Fibroblast of skin of scalp (primary cell): Measurements from ENCODE around the gene ELFN1.

Experiments used
- DNase-seq: peaks from one replicate; pipeline ENCODE4 v3.0.0-alpha.2; 2013

The ELFN1 gene

DNA sequence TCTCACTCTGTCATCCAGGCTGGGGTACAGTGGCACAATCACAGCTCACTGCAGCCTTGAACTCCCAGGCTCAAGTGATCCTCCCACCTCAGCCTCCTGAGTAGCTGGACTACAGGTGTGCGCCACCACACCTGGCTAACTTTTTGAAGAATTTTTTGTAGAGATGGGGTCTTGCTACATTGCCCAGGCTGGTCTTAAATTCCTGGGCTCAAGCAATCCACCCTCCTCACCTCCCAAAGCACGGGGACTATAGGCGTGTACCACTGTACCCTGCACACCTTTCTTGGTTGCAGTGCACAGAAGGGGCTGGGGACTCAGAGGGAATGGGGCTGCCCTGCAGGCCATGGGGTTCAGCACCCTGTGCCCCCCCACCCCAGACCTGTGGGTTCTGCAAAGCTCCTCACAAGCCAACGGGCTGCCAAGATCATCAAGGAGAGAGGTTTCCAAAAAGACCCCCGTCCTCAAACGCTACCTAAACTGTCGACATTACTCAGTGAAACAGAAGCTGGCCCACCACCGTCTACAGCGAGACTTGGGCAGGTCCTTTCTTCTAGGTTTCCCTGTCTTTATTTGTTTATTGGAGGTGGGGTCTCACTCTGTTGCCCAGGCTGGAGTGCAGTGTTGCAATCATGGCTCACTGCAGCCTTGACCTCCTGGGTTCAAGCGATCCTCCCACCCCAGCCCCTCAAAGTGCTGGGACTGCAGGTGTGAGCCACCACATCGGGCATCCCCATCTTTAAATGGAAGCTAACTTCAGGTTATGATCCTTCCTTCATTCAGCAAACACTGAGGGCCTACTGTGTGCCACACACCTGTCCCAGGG is 26.6 kb upstream of the ELFN1 start:
- no peak for DNase-seq

DNA sequence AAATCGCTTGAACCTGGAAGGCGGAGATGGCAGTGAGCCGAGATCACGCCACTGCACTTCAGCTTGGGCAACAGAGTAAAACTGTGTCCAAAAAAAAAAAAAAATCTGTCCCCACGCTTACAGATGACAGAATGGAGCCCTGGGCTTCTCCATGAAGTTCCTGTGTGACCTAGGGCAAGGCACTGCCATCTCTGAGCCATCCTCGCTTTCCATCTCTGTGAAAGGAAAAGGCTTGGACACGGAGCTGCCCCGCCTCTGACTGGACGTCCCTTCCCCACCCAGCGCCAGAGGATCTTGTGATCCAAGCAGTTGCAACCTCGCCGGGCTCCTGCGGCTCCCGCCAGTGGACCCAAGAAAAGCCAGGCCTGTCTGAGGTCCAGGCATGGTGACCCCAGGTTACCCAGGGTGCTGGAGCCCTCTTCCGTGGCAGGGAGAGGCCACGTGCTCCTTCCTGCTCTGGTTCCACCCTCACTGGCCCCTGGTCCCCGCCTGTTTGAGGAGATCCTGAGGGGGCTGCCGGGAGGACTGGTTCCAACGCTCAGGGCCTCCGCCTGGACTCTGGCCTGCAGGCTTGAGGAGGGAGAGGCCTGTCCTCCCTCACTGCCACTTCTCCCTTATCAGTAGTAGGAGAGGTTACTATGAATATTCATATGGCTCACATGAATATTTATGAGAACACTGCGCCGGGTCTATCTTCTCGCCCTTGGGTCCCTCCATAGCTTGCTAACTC is 25.6 kb upstream of the ELFN1 start:
- DNase-seq, result no peak

GRCh38 chr7:1645071-1645409 is 25.0 kb upstream of the ELFN1 start:
- DNase-seq, result no peak

DNA sequence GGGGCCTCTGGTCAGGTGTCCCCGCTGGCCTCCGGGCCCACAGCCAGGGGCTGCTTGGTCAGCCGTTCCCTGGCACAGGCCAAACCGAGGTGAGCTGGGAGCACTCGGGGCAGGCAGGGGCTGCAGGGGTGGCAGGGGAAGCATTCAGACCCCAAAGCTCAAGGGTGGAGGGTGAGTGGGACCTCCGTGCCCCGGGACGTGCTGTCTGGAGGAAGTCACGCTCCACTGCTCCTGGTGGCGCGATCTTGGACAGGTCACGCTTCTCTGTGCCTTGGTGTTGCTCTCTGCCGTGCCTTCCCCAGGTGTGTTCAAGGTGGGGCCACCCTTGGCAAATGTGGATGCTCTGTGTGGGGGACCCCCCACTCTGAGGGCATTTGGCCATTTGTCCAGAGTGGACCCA is 24.6 kb upstream of the ELFN1 start:
- no peak for DNase-seq

- no peak for DNase-seq
Observed at GRCh38 chr7:1646391-1646790, 23.7 kb upstream of the ELFN1 start.

GRCh38 chr7:1646957-1647891 is 22.9 kb upstream of the ELFN1 start:
- DNase-seq, result peak; percentile 83

DNA sequence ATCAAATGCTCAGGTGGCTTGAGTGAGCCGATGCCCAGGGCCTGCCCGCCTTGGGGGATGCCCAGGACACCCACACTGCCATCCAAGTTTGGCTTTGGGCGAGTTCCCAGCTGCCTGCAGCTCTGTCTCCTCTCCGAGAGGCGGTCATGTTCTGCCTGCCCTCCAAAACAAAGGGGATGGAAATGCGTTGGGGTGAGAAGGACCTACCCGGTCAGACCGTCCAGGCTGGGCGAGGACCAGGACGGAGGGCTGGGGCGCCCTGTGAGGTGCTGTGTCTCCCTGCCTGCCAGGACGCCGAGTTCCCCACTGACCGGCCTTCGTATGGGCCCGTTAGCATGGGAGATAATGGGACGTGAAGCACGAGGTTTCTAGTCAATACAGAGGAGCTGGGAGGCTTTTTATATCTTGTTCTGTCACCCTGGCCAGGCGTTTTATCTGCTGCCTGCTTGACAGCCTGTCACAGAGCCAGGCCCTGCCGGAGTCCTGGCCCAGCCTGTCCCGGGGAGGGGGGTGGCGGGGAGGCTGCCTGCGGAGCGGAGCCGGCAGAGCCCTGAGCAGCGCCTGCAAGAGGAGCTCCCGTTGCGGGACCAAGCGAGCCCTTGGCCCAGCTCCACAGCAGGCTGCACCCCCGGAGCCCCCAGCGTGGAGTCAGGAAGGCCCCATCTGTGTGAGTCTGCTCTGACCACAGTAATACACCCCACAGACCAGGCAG is 22.0 kb upstream of the ELFN1 start:
- DNase-seq, result no peak

- no peak for DNase-seq
Observed at GRCh38 chr7:1649751-1650326, 20.2 kb upstream of the ELFN1 start.

DNA sequence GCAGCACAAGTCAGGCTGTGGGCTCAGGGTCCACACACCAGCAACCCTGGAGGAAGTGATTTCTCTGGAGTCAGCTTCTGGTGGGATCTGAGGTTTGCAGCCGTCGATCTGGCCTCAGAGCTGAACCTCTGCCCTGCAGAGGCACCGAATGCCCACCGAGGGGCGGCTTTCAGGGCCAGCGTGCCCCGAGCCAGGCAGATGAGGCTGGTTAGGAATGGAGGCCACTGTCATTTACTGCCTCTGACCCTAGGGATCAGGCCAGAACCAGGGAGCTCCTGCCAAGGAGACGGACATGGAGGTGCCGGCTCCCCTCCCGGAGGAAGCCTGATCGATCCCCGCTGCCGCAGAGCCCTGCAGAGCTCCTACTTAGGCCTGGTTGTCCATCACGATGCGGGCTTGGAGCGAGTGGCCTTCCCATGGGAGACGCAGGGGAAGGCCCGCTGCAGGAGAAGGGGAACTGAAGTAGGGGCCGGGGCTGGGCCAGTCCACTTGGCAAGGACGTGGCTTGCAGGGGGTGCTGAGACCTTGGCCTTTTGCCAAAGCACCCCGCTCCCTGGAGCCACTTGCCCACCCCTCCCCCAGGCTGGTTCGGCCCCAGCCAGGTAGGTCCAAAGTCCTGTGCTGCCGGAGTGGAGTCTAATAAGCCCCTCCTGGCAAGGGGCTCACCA is 19.6 kb upstream of the ELFN1 start:
- DNase-seq, result no peak

DNA sequence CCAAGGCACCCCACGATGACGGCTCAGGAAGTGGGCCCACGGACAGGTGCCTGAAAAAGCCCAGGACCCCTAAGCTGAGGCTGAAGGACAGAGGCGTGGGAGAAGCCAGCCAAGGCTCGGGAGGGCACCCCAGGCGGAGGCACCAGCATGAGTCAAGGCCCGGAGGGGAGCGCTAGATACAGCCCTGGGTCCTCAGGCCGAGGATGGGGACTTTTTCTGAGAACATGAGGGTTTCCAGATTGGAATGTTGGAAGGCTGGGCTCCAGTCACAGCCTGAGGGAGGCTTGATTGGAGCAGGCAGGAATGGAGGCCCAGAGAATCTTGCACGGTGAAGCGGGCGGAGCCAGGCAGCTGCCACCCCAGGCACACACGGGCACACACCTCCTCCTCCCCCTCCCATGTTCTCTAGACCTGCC is 19.0 kb upstream of the ELFN1 start:
- DNase-seq, result no peak

- DNase-seq, result no peak
Observed at GRCh38 chr7:1651891-1652290, 18.2 kb upstream of the ELFN1 start.

DNA sequence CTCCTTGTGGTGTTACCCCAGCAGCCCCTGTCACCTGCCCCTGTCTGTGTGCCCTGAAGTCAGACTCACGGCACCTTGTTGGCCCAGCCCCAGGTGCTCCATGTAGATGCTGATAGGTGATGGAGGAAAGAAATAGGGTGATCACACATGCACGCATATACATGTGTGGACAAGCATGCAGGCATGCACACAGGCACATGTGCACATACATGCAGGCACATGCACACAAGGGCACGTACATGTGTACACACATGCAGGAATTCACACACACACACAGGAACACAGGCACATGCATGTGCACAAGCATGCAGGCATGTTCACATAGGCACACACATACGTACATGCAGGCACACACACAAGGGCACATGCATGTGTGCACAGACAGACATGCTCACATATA is 16.6 kb upstream of the ELFN1 start:
- DNase-seq, result no peak

- no peak for DNase-seq
Observed at GRCh38 chr7:1654111-1654510, 16.0 kb upstream of the ELFN1 start.

DNA sequence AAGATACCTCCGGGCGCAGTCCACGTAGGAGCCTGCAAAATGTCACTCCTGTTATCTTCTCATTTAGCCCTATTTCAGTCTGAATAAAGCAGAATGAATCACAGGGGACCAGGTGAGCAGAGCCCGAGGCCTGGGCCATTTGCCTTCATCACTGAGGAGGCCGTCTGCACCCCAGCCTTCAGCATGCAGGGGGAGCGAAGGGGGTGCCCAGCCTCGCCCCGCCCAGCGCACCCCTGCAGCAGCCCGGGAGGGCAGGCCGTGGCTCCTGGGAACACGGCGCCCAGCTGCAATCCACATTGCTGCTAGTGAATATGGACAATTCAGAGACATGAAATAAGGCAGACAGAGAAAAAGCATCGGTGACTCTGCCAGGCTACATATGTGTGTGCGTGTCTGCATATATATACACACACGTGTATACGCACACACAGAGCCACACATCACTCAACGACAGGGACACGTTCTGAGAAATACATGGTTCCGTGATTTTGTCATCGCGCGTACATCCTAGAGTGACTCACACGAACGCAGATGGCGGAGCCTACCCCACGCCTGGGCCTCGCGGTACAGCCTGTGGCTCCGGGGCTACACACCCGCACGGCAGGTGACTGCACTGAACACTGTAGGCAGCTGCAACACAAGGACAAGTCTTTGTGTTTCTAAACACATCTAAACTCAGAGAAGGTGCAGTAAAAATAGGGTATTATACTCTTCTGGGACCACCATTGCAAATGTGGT is 15.2 kb upstream of the ELFN1 start:
- no peak for DNase-seq

DNA sequence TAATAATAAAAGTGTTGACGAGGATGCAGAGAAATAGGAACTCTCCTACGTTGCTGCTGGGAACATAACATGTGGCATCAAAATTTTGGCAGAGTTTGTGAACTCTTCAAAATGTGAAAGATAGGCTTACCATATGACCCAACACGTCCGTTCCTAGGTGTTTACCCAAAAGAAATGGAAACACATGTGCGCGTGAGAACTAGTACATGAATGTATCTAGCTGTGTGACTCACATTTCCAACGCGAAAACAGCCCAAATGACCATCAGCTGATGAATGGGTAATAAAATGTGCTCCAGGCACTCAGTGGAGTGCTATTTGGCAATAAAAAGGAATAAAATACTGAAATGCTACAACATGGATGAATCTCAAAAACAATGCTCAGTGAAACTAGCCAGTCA is 10.4 kb upstream of the ELFN1 start:
- DNase-seq, result peak; percentile 40

DNA sequence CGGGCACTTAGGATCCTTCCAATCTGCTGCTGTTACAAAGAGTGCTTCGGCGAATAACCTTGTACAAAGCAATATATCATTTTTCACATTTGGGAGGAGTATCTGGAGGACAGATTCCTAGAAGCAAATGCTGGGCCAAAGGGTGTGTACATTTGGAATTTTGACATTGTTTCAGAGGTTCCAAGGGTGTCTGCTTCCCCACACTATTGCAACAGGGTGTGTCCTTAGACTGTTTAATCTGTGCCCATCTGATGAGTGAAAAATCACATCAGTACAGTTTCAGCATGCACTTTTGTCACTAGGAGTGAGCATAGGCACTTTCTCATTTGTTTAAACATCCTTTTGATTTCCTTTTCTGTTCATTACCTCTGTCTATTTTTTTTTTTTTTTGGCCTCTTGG is 8.6 kb upstream of the ELFN1 start:
- DNase-seq, result no peak

DNA sequence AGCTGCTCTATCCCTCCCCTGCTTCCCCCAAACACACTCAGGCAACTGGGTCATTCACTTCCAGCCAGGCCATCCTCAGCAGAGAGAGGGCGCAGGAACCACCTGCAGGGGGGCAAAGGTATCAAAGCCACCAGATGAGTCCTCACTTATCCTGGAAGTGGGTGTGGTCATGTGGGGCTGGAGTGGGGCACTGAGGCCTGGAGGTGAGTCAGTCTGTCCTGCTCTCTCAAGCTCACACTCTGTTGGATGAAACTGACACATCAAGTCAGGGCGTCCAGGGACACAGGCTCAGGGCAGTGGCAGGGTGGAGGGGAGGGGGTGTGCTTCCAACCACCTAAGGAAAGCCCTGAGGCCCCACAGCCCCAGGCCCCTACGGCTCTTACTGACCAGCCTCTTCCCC is 8.0 kb upstream of the ELFN1 start:
- DNase-seq, result no peak

- no peak for DNase-seq
Observed at GRCh38 chr7:1662767-1663166, 7.3 kb upstream of the ELFN1 start.

DNA sequence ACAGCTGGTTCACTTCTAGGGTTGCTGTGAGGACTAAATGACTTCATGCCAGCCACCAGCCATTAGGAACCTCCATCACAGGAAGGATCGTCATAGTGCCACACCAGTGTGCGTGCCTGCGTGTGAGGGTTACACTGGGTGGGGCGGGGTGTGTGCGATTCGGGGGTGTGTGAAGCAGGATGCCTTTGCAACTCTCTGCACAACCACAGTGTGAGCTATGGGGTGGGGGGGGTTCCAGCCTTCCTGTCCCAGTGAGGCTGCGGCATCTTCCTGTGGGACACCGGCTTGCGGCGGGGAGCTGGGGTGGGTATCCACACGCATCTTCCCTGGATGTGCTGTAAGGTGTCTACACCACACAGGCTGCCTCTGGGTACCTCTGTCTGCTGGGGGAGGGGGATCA is 6.9 kb upstream of the ELFN1 start:
- DNase-seq, result no peak

DNA sequence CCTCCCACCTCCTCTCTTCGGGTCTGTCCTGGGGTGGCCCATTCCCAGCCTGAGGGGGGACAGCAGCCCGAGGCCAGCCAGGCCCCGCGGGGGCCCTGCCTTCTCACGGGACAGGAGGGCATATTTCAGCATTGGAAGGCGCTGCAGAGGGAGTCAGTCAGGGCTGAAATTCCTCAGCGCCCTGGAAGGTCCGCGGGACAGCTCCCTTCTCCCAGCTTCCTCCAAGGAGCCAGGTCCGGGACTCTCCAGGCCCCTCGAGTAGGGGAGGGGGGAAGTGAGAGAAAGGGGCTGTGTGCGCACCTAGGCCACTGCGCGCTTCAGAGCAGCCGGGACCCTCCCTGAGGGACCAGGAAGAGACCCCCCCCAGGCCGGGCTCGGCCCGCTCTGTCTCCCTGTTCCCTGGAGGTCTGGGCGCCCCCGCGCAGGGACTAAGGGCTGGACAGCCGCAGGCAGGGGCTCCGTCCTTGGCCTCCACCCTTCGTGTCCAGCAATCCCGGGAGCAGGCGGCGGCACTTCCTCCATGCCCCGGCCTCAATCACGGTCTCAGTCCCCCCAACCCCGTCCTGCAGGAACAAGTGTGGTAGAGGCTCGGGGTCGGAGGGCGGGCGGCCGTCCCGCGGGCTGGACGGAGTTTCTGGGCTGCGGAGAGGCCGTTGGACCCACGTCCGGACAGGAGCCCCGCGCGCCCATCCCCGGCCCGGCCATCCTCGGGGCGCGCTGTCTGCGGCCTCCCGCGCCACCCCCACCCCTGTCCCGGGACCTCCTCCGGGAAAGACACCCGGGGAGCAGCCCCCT is 6.0 kb upstream of the ELFN1 start:
- no peak for DNase-seq
